NT2/D1 (cell line): ENCODE data around the gene HOXA11.

Source experiments
- DNase-seq: peaks from one replicate; pipeline ENCODE4 v3.0.0-alpha.2; 2011; ENCODE audit warnings: low read depth, low spot score
- H3K27me3 ChIP-seq: 2 replicates; pipeline ENCODE4 v1.6.0; 2011; ENCODE audit warnings: mild to moderate bottlenecking; ENCODE audit not compliant: insufficient read length, insufficient read depth
- H3K36me3 ChIP-seq: 2 replicates; pipeline ENCODE4 v1.6.1; 2011; ENCODE audit warnings: mild to moderate bottlenecking, low read length, mixed read lengths; ENCODE audit not compliant: insufficient read depth, insufficient read length
- H3K4me1 ChIP-seq: 2 replicates; pipeline ENCODE4 v1.5.1; 2011; ENCODE audit not compliant: insufficient read depth, insufficient read length
- H3K4me3 ChIP-seq: 2 replicates; pipeline ENCODE4 v1.5.1; 2011; ENCODE audit warnings: low read depth; ENCODE audit not compliant: insufficient read length
- H3K9ac ChIP-seq: 2 replicates; pipeline ENCODE4 v1.6.0; 2011; ENCODE audit warnings: low read depth; ENCODE audit not compliant: insufficient read length
- H3K9me3 ChIP-seq: 2 replicates; pipeline ENCODE4 v1.5.1; 2011; ENCODE audit warnings: mild to moderate bottlenecking, low read length; ENCODE audit not compliant: insufficient read depth
- SUZ12 ChIP-seq: IDR thresholded peaks from 2 replicates; pipeline ENCODE4 v1.6.1; 2011; ENCODE audit not compliant: insufficient read length, insufficient read depth; ENCODE audit errors: extremely low read depth
- YY1 ChIP-seq: IDR thresholded peaks from 2 replicates; pipeline ENCODE4 v1.6.1; 2011; ENCODE audit not compliant: insufficient read length, insufficient read depth
- ZNF274 ChIP-seq: IDR thresholded peaks from 2 replicates; pipeline ENCODE4 v1.6.1; 2011; ENCODE audit warnings: mild to moderate bottlenecking, low read depth, low read length

The HOXA11 gene

GRCh38 chr7:27132214-27132613 lies 52.8 kb downstream of the HOXA11 start:
- H3K36me3 ChIP-seq: no peaks in the 10 kb centered on the region
- no peak for TF ChIP-seq ZNF274
- TF ChIP-seq YY1: no peak
- peak; percentile 9 for TF ChIP-seq SUZ12
- H3K9me3 ChIP-seq: no peaks in the 10 kb centered on the region; the same call in 1 of the 2 replicates
- H3K27me3 ChIP-seq: peaks cover 98% of the 10 kb centered on the region
- no peak for DNase-seq
- H3K9ac ChIP-seq: no peak overlapping the region
- H3K4me1 ChIP-seq: no peaks in the 10 kb centered on the region
- no peak overlapping the region for H3K4me3 ChIP-seq

DNA sequence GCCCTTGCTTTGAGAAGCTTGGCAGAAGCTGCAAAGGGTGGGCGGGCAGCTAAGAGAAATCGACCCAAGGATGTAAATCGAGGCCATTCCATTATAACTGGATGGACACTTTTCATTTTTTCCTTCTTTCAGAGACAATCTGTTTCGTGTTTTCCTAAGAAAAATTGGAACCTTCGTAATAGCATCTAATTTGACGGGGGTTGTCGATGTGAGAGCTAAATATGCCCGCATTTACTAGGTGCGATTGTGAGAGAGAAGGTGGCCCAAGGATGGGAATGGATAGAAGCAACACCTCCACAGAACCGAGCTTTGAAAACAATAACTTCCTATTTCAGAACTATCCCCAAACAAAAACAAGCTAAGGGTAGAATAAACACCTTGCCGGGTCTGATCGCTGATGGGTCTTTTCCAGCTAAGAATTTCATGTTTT lies 53.6 kb downstream of the HOXA11 start:
- H3K27me3 ChIP-seq: peaks cover 98% of the 10 kb centered on the region
- TF ChIP-seq ZNF274: no peak
- TF ChIP-seq YY1: no peak
- TF ChIP-seq SUZ12: no peak
- no peaks in the 10 kb centered on the region for H3K4me1 ChIP-seq

More for the DNA sequence above, 53.6 kb downstream of the HOXA11 start:
- Histone ChIP-seq H3K9ac (peak overlapping the region; percentile 68), H3K36me3 (no peaks in the 10 kb centered on the region), H3K4me3 (peak overlapping the region; percentile 64), H3K9me3 (no peaks in the 10 kb centered on the region; the same call in 1 of the 2 replicates)
- no peak for DNase-seq
